HEK293 (cell line): Measurements from ENCODE around the gene RAB1B.

ENCODE experiments used
- YY1 ChIP-seq: fragments of 450-650 bp; formaldehyde crosslinking; IDR thresholded peaks from 2 replicates; pipeline ENCODE4 v1.5.1; 2018; ENCODE audit warnings: missing biosample characterization, missing genetic modification characterization
- ZBTB7A ChIP-seq: fragments of 450-650 bp; formaldehyde crosslinking; IDR thresholded peaks from 2 replicates; pipeline ENCODE4 v1.5.1; 2016; ENCODE audit warnings: low read depth, missing biosample characterization, missing genetic modification characterization
- ZBTB8A ChIP-seq: fragments of 450-650 bp; formaldehyde crosslinking; IDR thresholded peaks from 2 replicates; pipeline ENCODE4 v1.5.1; 2016; ENCODE audit warnings: missing biosample characterization, missing genetic modification characterization
- ZNF530 ChIP-seq: fragments of 450-650 bp; formaldehyde crosslinking; IDR thresholded peaks from 2 replicates; pipeline ENCODE4 v1.5.1; 2016; ENCODE audit warnings: low read depth, missing biosample characterization, missing genetic modification characterization

GRCh38 chr11:66315498-66315885 is 47.1 kb downstream of the RAB1B start:
- TF ChIP-seq ZNF530 (tag by site-specific recombination) (no peak), ZBTB7A (no peak), YY1 (tag by site-specific recombination) (no peak), ZBTB8A (tag by site-specific recombination) (no peak)
